Measurements from ENCODE around the gene PPP1R13B. TPM values are rescaled to one million over a fixed set of nuclear protein-coding genes. Genes with fewer than 3 reads are reported as not detected.

PPP1R13B gene
- polyA plus RNA-seq, 4 donors, result 26.0 to 41.4 (median 33.3) TPM

- no peak for DNase-seq (ENCODE audit: low read depth in 4 of 4, low spot score in 2 of 4)
Measured at GRCh38 chr14:103749860-103750259, 97.5 kb downstream of the PPP1R13B start.

GRCh38 chr14:103749452-103749851 lies 97.9 kb downstream of the PPP1R13B start:
- no peak for DNase-seq (ENCODE audit: low read depth in 4 of 4, low spot score in 2 of 4)

GRCh38 chr14:103748534-103748857 lies 98.9 kb downstream of the PPP1R13B start:
- DNase-seq (ENCODE audit: low read depth in 4 of 4, low spot score in 2 of 4), result no peak

- no peak for DNase-seq (ENCODE audit: low read depth in 4 of 4, low spot score in 2 of 4)
Measured at GRCh38 chr14:103746701-103747100, 100.7 kb downstream of the PPP1R13B start.

GRCh38 chr14:103745424-103745823 lies 102.0 kb downstream of the PPP1R13B start:
- DNase-seq (ENCODE audit: low read depth in 4 of 4, low spot score in 2 of 4), result no peak

GRCh38 chr14:103744621-103745395 lies 102.6 kb downstream of the PPP1R13B start:
- DNase-seq (ENCODE audit: low read depth in 4 of 4, low spot score in 2 of 4), result no peak

GRCh38 chr14:103743691-103744090 lies 103.7 kb downstream of the PPP1R13B start:
- no peak for DNase-seq (ENCODE audit: low read depth in 4 of 4, low spot score in 2 of 4)

- DNase-seq (ENCODE audit: low read depth in 4 of 4, low spot score in 2 of 4), result no peak
Measured at GRCh38 chr14:103742499-103743255, 104.7 kb downstream of the PPP1R13B start.

GRCh38 chr14:103741876-103742275 lies 105.5 kb downstream of the PPP1R13B start:
- no peak for DNase-seq (ENCODE audit: low read depth in 4 of 4, low spot score in 2 of 4)

GRCh38 chr14:103740991-103741689 lies 106.2 kb downstream of the PPP1R13B start:
- DNase-seq (ENCODE audit: low read depth in 4 of 4, low spot score in 2 of 4), result no peak

- no peak for DNase-seq (ENCODE audit: low read depth in 4 of 4, low spot score in 2 of 4)
Measured at GRCh38 chr14:103739793-103740501, 107.4 kb downstream of the PPP1R13B start.

- no peak for DNase-seq (ENCODE audit: low read depth in 4 of 4, low spot score in 2 of 4)
Measured at GRCh38 chr14:103739466-103739792, 107.9 kb downstream of the PPP1R13B start.

- DNase-seq (ENCODE audit: low read depth in 4 of 4, low spot score in 2 of 4), result no peak
Measured at GRCh38 chr14:103738701-103739451, 108.5 kb downstream of the PPP1R13B start.

- no peak for DNase-seq (ENCODE audit: low read depth in 4 of 4, low spot score in 2 of 4)
Measured at GRCh38 chr14:103738166-103738565, 109.2 kb downstream of the PPP1R13B start.

GRCh38 chr14:103737432-103738045 lies 109.8 kb downstream of the PPP1R13B start:
- no peak for DNase-seq (ENCODE audit: low read depth in 4 of 4, low spot score in 2 of 4)

GRCh38 chr14:103736546-103737431 lies 110.6 kb downstream of the PPP1R13B start:
- no peak for DNase-seq (ENCODE audit: low read depth in 4 of 4, low spot score in 2 of 4)

- no peak for DNase-seq (ENCODE audit: low read depth in 4 of 4, low spot score in 2 of 4)
Measured at GRCh38 chr14:103735815-103736545, 111.4 kb downstream of the PPP1R13B start.

- DNase-seq (ENCODE audit: low read depth in 4 of 4, low spot score in 2 of 4), result no peak
Measured at GRCh38 chr14:103735439-103735814, 111.9 kb downstream of the PPP1R13B start.

All from left renal cortex interstitium (tissue), 4 donors.